Right lobe of liver (tissue), 4 donors: ENCODE measurements around the gene CNTN5.

Experiments
- POLR2A ChIP-seq: fragments of 450-650 bp; IDR thresholded peaks from one replicate; pipeline ENCODE4 v1.6.1; 2017; ENCODE audit warnings: antibody characterized with exemption, mild to moderate bottlenecking
- TF ChIP-seq, protein P1 (sequence below), 4 donors: fragments of 200-600 bp in 3 of 4; fragments of 450-650 bp in 1 of 4; IDR thresholded peaks; one replicate each; pipeline versions ENCODE4 v1.5.1 to v1.8.0; 2016 to 2022; ENCODE audit warnings: antibody characterized with exemption in 4 of 4, mild to moderate bottlenecking in 2 of 4
- donor health status: DM: no; HTN: no; CAD: no.
- donor health status: DM: no; HTN: no; CAD: no.
- donor health status: DM: no; HTN: yes; CAD: no.

DNA sequence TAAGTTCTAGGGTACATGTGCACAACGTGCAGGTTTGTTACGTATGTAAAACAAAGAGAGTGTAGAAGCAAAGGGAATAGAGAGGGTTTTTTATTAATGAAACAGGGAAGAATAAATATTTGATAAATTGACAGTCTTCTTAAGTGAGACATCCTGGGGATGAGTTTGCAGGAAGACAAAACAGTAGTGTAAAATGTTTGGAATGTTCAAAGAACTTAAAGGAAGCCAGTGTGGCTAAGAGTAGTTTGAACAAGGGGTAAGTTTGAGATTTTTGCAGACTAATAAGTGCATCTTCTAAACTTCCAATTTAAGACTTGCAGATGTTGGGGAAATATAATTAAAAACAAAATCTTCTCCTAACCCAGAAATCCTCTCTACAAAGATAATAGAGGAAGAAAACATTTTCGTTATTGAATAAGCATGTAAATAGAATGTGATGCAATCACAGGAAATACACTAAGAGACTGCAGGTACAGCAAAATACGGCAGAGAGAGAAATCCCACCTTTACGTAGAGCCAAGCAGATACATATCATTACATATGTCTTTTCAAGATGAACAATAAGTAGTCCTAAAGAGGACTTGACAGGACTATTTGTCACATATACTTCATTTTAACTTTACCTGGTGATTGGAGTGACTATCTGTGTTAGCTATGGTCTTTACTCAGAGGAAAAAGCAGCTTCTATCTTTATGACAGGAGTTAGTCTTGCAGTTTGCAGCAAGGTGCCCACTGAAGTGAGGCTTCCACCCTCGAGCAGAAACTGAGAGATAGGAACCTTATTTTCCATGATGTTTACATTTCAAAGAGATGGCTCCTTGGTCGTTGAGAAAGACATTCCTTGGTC lies 402.1 kb downstream of the CNTN5 start:
- TF ChIP-seq, protein P1, sequence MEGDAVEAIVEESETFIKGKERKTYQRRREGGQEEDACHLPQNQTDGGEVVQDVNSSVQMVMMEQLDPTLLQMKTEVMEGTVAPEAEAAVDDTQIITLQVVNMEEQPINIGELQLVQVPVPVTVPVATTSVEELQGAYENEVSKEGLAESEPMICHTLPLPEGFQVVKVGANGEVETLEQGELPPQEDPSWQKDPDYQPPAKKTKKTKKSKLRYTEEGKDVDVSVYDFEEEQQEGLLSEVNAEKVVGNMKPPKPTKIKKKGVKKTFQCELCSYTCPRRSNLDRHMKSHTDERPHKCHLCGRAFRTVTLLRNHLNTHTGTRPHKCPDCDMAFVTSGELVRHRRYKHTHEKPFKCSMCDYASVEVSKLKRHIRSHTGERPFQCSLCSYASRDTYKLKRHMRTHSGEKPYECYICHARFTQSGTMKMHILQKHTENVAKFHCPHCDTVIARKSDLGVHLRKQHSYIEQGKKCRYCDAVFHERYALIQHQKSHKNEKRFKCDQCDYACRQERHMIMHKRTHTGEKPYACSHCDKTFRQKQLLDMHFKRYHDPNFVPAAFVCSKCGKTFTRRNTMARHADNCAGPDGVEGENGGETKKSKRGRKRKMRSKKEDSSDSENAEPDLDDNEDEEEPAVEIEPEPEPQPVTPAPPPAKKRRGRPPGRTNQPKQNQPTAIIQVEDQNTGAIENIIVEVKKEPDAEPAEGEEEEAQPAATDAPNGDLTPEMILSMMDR (IDR thresholded peaks at IDR 0.05): no peak
- no peak for TF ChIP-seq POLR2A
